PC-9 (cell line): ENCODE results near the gene GNG4. TPM values are rescaled to one million over a fixed set of nuclear protein-coding genes. Genes with fewer than 3 reads are reported as not detected.

Experiments used
- BruUV-seq: library from RNA; stranded (reverse); fragments of 400-500 nt; replicated peaks from 2 replicates; lab custom pipeline; 2021; lab: Mats Ljungman, UMichigan
- CTCF ChIA-PET: fragments of 300-600 bp; sonication (Branson Sonifier 250); formaldehyde crosslinking; loops from one replicate; lab custom pipeline; 2022; ENCODE audit warnings: antibody characterized with exemption; lab: Charles Lee
- POLR2A ChIA-PET: fragments of 300-600 bp; sonication (Branson Sonifier 250); formaldehyde crosslinking; loops from one replicate; lab custom pipeline; 2022; ENCODE audit warnings: antibody characterized with exemption; ENCODE audit not compliant: unreplicated experiment; lab: Charles Lee
- DNase-seq, 2 experiments: peaks; one replicate each; pipeline versions ENCODE4 v3.0.0 to v3.0.0-alpha.2; 2015 to 2022; ENCODE audit warnings: mixed read lengths in 1 of 2
- H2AFZ ChIP-seq: fragments of 200-600 bp; sonication (generic); 2 replicates; pipeline ENCODE4 v1.8.1; 2017; ENCODE audit warnings: antibody characterized with exemption
- H3F3A ChIP-seq: fragments of 200-600 bp; sonication (generic); 2 replicates; pipeline ENCODE4 v1.8.1; 2017; ENCODE audit warnings: antibody characterized with exemption, mild to moderate bottlenecking, low read depth; ENCODE audit not compliant: insufficient read depth
- H3K27ac ChIP-seq: fragments of 200-600 bp; sonication (generic); 2 replicates; pipeline ENCODE4 v1.6.1; 2016; ENCODE audit warnings: mixed run types
- H3K27me3 ChIP-seq: fragments of 200-600 bp; sonication (generic); 2 replicates; pipeline ENCODE4 v1.6.1; 2016; ENCODE audit warnings: low read depth, mixed run types; ENCODE audit not compliant: insufficient read depth
- H3K36me3 ChIP-seq: fragments of 200-600 bp; sonication (generic); 2 replicates; pipeline ENCODE4 v1.6.1; 2016; ENCODE audit warnings: low read depth, mixed run types
- H3K4me1 ChIP-seq: fragments of 200-600 bp; sonication (generic); replicated peaks from 2 replicates; pipeline ENCODE4 v1.6.1; 2016; ENCODE audit warnings: mixed run types; ENCODE audit not compliant: insufficient read depth
- H3K4me2 ChIP-seq: fragments of 200-600 bp; sonication (generic); 2 replicates; pipeline ENCODE4 v1.6.1; 2017; ENCODE audit warnings: mixed run types
- H3K4me3 ChIP-seq: fragments of 200-600 bp; sonication (generic); 2 replicates; pipeline ENCODE4 v1.6.1; 2016; ENCODE audit warnings: mixed run types
- H3K79me2 ChIP-seq: fragments of 200-600 bp; sonication (generic); 2 replicates; pipeline ENCODE4 v1.6.1; 2017; ENCODE audit warnings: low read depth, mixed run types
- H3K9me2 ChIP-seq: fragments of 200-600 bp; sonication (generic); 2 replicates; pipeline ENCODE4 v1.8.1; 2017; ENCODE audit warnings: mild to moderate bottlenecking; ENCODE audit not compliant: insufficient read depth
- H3K9me3 ChIP-seq: fragments of 200-600 bp; sonication (generic); 2 replicates; pipeline ENCODE4 v1.8.1; 2016; ENCODE audit warnings: low read depth; ENCODE audit not compliant: insufficient read depth
- H4K20me1 ChIP-seq: fragments of 200-600 bp; sonication (generic); 2 replicates; pipeline ENCODE4 v1.8.1; 2017; ENCODE audit not compliant: insufficient read depth
- CTCF ChIP-seq: fragments of 200-600 bp; sonication (generic); conservative IDR thresholded peaks from 2 replicates; pipeline ENCODE4 v1.6.1; 2017; ENCODE audit warnings: mixed run types, antibody characterized with exemption, mild to moderate bottlenecking, moderate library complexity
- EZH2 ChIP-seq: fragments of 200-600 bp; sonication (generic); IDR thresholded peaks from 2 replicates; pipeline ENCODE4 v1.8.0; 2017; ENCODE audit warnings: antibody characterized with exemption, low read depth
- intact Hi-C: fragments of 100-400 bp; cut with micrococcal nuclease; formaldehyde crosslinking; loops from one replicate; pipeline ENCODE4 v1.10.0; 2022; ENCODE audit not compliant: unreplicated experiment
- total RNA-seq: library from RNA; stranded (reverse); gene quantifications from 2 replicates; pipeline ENCODE4 v1.2.3, GENCODE V29; 2021

GNG4 gene
- total RNA-seq, 1 experiment from 2014 or later, result 16.3 TPM

DNA sequence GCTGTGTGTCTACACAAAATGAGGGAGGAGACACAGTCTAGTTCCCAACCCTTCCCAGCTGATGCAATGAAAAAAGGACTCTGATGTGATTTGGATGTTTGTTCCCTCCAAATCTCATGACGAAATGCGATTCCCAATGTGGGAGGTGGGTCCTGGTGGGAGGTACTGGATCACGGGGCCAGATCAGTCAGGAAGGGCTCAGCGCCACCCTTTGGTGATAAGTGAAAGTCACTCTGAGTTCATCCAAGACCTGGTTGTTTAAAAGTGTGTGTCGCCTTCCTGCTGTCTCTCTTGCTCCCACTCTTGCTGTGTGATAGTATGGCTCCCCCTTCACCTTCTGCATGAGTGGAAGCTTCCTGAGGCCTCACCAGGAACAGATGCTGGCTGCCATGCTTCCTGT is 63.2 kb downstream of the GNG4 start:
- ChIA-PET POLR2A (no interaction called here), CTCF (no interaction called here)
- no peak for DNase-seq
- BruUV-seq, result no TSS peak
- Histone ChIP-seq H3K9me2 (no peaks in the 10 kb centered on the region), H3K4me3 (no peak overlapping the region), H2AFZ (no peak overlapping the region), H3K79me2 (no peaks in the 10 kb centered on the region), H3K36me3 (no peaks in the 10 kb centered on the region), H3K9me3 (no peaks in the 10 kb centered on the region), H3K27ac (no peak overlapping the region), H3K4me1 (no peaks in the 10 kb centered on the region), H3K4me2 (no peak overlapping the region), H3K27me3 (no peaks in the 10 kb centered on the region), H3F3A (no peaks in the 10 kb centered on the region), H4K20me1 (no peaks in the 10 kb centered on the region)
- no peak for TF ChIP-seq EZH2
- intact Hi-C loops, result no loop called here

GRCh38 chr1:235584973-235585372 is 64.6 kb downstream of the GNG4 start:
- ChIA-PET POLR2A (no interaction called here), CTCF (no interaction called here)
- no peaks in the 10 kb centered on the region for H3F3A ChIP-seq
- no peak overlapping the region for H3K4me3 ChIP-seq
- no peaks in the 10 kb centered on the region for H3K4me1 ChIP-seq
- H4K20me1 ChIP-seq, result no peaks in the 10 kb centered on the region
- intact Hi-C loops, result no loop called here
- no peaks in the 10 kb centered on the region for H3K79me2 ChIP-seq
- H3K27ac ChIP-seq, result no peak overlapping the region
- DNase-seq, result no peak
- no peak overlapping the region for H3K4me2 ChIP-seq
- H2AFZ ChIP-seq, result no peak overlapping the region
- no TSS peak for BruUV-seq
- TF ChIP-seq EZH2 (no peak), CTCF (no peak)
- no peaks in the 10 kb centered on the region for H3K9me2 ChIP-seq
- no peaks in the 10 kb centered on the region for H3K9me3 ChIP-seq
- no peaks in the 10 kb centered on the region for H3K27me3 ChIP-seq
- no peaks in the 10 kb centered on the region for H3K36me3 ChIP-seq

DNA sequence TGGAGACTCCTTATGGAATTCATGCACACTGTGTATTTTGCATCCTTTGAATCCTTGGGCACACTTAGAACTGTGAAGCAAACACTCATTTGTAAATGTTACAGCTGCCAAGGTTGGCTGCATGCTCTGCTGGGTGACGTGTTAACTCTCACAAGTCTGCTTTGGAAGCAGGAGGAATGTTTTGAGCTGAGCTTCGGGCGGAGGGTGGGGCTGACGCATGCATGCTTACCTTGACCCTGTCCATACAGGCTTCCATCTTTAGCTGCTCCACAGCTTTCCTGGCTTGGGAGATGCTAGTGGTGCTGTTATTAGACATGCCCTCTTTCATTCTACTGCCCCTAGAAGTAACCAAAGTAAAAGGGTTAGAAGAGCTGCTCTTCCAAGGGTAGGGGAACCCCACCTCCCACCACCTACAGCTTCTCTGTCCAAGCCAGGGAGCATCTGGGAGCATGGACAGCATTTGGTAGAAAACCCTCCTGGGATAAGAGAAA is 66.0 kb downstream of the GNG4 start:
- Histone ChIP-seq H3K79me2 (no peaks in the 10 kb centered on the region), H3K27me3 (no peaks in the 10 kb centered on the region), H3K4me1 (no peaks in the 10 kb centered on the region), H3K27ac (no peak overlapping the region), H2AFZ (no peak overlapping the region), H3K9me3 (no peaks in the 10 kb centered on the region), H3K36me3 (no peaks in the 10 kb centered on the region), H3K9me2 (no peaks in the 10 kb centered on the region), H3F3A (no peaks in the 10 kb centered on the region), H3K4me2 (no peak overlapping the region), H4K20me1 (no peaks in the 10 kb centered on the region), H3K4me3 (no peak overlapping the region)
- BruUV-seq, result no TSS peak
- intact Hi-C loops, result no loop called here
- no peak for DNase-seq
- POLR2A ChIA-PET, result interaction anchor here (0.5 kb wide), 1 partner anchor 287 kb away, joined by 4 read pairs; no protein-coding TSS in a partner anchor
- no peak for TF ChIP-seq EZH2
- peak; percentile 38; the same call in 1 of the 2 replicates for TF ChIP-seq CTCF
- CTCF ChIA-PET, result no interaction called here

- H3K79me2 ChIP-seq, result no peaks in the 10 kb centered on the region
- H4K20me1 ChIP-seq, result no peaks in the 10 kb centered on the region
- BruUV-seq, result no TSS peak
- intact Hi-C loops, result no loop called here
- DNase-seq, result no peak
- TF ChIP-seq CTCF, result no peak
- no peak for TF ChIP-seq EZH2
- no peaks in the 10 kb centered on the region for H3K4me1 ChIP-seq
- no peaks in the 10 kb centered on the region for H3K9me2 ChIP-seq
- H3K36me3 ChIP-seq, result no peaks in the 10 kb centered on the region
- no peak overlapping the region for H2AFZ ChIP-seq
- H3F3A ChIP-seq, result no peaks in the 10 kb centered on the region
- ChIA-PET POLR2A (no interaction called here), CTCF (no interaction called here)
- H3K27me3 ChIP-seq, result no peaks in the 10 kb centered on the region
- no peaks in the 10 kb centered on the region for H3K9me3 ChIP-seq
- no peak overlapping the region for H3K4me3 ChIP-seq
- no peak overlapping the region for H3K27ac ChIP-seq
- H3K4me2 ChIP-seq, result no peak overlapping the region
Observed at GRCh38 chr1:235582130-235582529, 67.5 kb downstream of the GNG4 start.
